Activated naive CD4-positive, alpha-beta T cell treated with anti-CD3 and anti-CD28 coated beads, Interleukin-2, amount 50 U/mL, for 72 hours (primary cell): Measurements from ENCODE around the gene TEX29. TPM values are rescaled to one million over a fixed set of nuclear protein-coding genes. Genes with fewer than 3 reads are reported as not detected.
A peak's percentile ranks its signal among the peaks of the same experiment; 100 is the strongest.

Experiments used
- ATAC-seq, 2 donors: fragments of 150-1000 bp; cut with Tn5 transposase; 2 replicates each; pipeline ENCODE4 v1.10.0; 2021; ENCODE audit warnings: mild to moderate bottlenecking in 2 of 2, moderate library complexity in 2 of 2
- DNase-seq, 2 donors: peaks; one replicate each; pipeline ENCODE4 v3.0.0; 2021 to 2022; ENCODE audit warnings: low spot score in 2 of 2
- H3K27ac Mint-ChIP-seq, 2 donors: one replicate each; pipeline ENCODE4 v1.8.0; 2022; ENCODE audit warnings: mild to moderate bottlenecking in 2 of 2, mixed read lengths in 2 of 2
- H3K36me3 Mint-ChIP-seq, 2 donors: one replicate each; pipeline ENCODE4 v1.8.0; 2022; ENCODE audit warnings: mixed read lengths in 2 of 2
- H3K9me3 Mint-ChIP-seq, 2 donors: one replicate each; pipeline ENCODE4 v1.8.0; 2022; ENCODE audit warnings: mixed read lengths in 2 of 2
- total RNA-seq, 2 donors: library from RNA; stranded (reverse); gene quantifications; one replicate each; pipeline ENCODE4 v1.2.3, GENCODE V29; 2022

TEX29 gene
- total RNA-seq, 2 donors from 2014 or later = 1.5 to 2.0 TPM

GRCh38 chr13:111325941-111326620 is 5.6 kb downstream of the TEX29 start:
- ATAC-seq = no peak
- Mint-ChIP-seq H3K9me3 (no peaks in the 10 kb centered on the region), H3K27ac (no peak overlapping the region), H3K36me3 (no peaks in the 10 kb centered on the region)
- no peak for DNase-seq

GRCh38 chr13:111326621-111326965 is 6.2 kb downstream of the TEX29 start:
- Mint-ChIP-seq H3K36me3 (no peaks in the 10 kb centered on the region), H3K27ac (no peak overlapping the region), H3K9me3 (no peaks in the 10 kb centered on the region)
- DNase-seq = no peak
- ATAC-seq = no peak

- Mint-ChIP-seq H3K36me3 (no peaks in the 10 kb centered on the region), H3K27ac (no peak overlapping the region), H3K9me3 (no peaks in the 10 kb centered on the region)
- DNase-seq = no peak
- peak in 1 of 2 donors; percentile 6 for ATAC-seq
These were observed 6.7 kb downstream of the TEX29 start for GRCh38 chr13:111326981-111327642.

GRCh38 chr13:111327730-111328573 is 7.5 kb downstream of the TEX29 start:
- ATAC-seq (no peak), DNase-seq (no peak)
- peaks cover 0 to 6% of the 10 kb centered on the region in 2 donors for H3K36me3 Mint-ChIP-seq
- no peak overlapping the region for H3K27ac Mint-ChIP-seq
- H3K9me3 Mint-ChIP-seq = peaks cover 0 to 4% of the 10 kb centered on the region in 2 donors

- ATAC-seq (peak in 1 of 2 donors; percentile 8), DNase-seq (no peak)
- H3K36me3 Mint-ChIP-seq = peaks cover 0 to 7% of the 10 kb centered on the region in 2 donors
- H3K9me3 Mint-ChIP-seq = peaks cover 0 to 4% of the 10 kb centered on the region in 2 donors
- no peak overlapping the region for H3K27ac Mint-ChIP-seq
These were observed 8.3 kb downstream of the TEX29 start for GRCh38 chr13:111328574-111329410.

GRCh38 chr13:111329641-111330040 is 9.2 kb downstream of the TEX29 start:
- Mint-ChIP-seq H3K27ac (no peak overlapping the region), H3K36me3 (peaks cover 8 to 11% of the 10 kb centered on the region in 2 donors)
- DNase-seq = no peak

GRCh38 chr13:111330066-111330610 is 9.7 kb downstream of the TEX29 start:
- DNase-seq (no peak), ATAC-seq (no peak)
- Mint-ChIP-seq H3K27ac (no peak overlapping the region), H3K36me3 (peaks cover 9 to 11% of the 10 kb centered on the region in 2 donors), H3K9me3 (peaks cover 4 to 5% of the 10 kb centered on the region in 2 donors)

More at GRCh38 chr13:111329641-111330040, 9.2 kb downstream of the TEX29 start:
- peaks cover 4 to 5% of the 10 kb centered on the region in 2 donors for H3K9me3 Mint-ChIP-seq
- ATAC-seq = no peak

- ATAC-seq (no peak), DNase-seq (no peak)
- no peak overlapping the region for H3K27ac Mint-ChIP-seq
- H3K36me3 Mint-ChIP-seq = peaks cover 17 to 21% of the 10 kb centered on the region in 2 donors
- peaks cover 4 to 5% of the 10 kb centered on the region in 2 donors for H3K9me3 Mint-ChIP-seq
These were observed 14.9 kb downstream of the TEX29 start for GRCh38 chr13:111335298-111335697.

- no peak overlapping the region for H3K27ac Mint-ChIP-seq
These were observed 16.2 kb downstream of the TEX29 start for GRCh38 chr13:111336666-111337065.

GRCh38 chr13:111337206-111337605 is 16.8 kb downstream of the TEX29 start:
- DNase-seq = no peak
- no peak for ATAC-seq
- Mint-ChIP-seq H3K27ac (peak overlapping the region in 1 of 2 donors; percentile 90), H3K36me3 (peaks cover 17 to 21% of the 10 kb centered on the region in 2 donors), H3K9me3 (peaks cover 4 to 5% of the 10 kb centered on the region in 2 donors)

More at GRCh38 chr13:111336666-111337065, 16.2 kb downstream of the TEX29 start:
- Mint-ChIP-seq H3K9me3 (peaks cover 4 to 5% of the 10 kb centered on the region in 2 donors), H3K36me3 (peaks cover 17 to 21% of the 10 kb centered on the region in 2 donors)
- DNase-seq (no peak), ATAC-seq (no peak)

GRCh38 chr13:111337741-111338140 is 17.3 kb downstream of the TEX29 start:
- peak overlapping the region in 1 of 2 donors; percentile 90 for H3K27ac Mint-ChIP-seq
- no peak for DNase-seq
- H3K36me3 Mint-ChIP-seq = peaks cover 17% of the 10 kb centered on the region in 2 donors
- H3K9me3 Mint-ChIP-seq = peaks cover 2 to 5% of the 10 kb centered on the region in 2 donors
- ATAC-seq = no peak

- peaks cover 14 to 17% of the 10 kb centered on the region in 2 donors for H3K36me3 Mint-ChIP-seq
- H3K9me3 Mint-ChIP-seq = peaks cover 0 to 5% of the 10 kb centered on the region in 2 donors
- ATAC-seq (no peak), DNase-seq (no peak)
- no peak overlapping the region for H3K27ac Mint-ChIP-seq
These were observed 18.4 kb downstream of the TEX29 start for GRCh38 chr13:111338841-111339240.

- DNase-seq (no peak), ATAC-seq (no peak)
- Mint-ChIP-seq H3K9me3 (no peaks in the 10 kb centered on the region), H3K27ac (peak overlapping the region in 1 of 2 donors; percentile 85), H3K36me3 (peaks cover 10% of the 10 kb centered on the region in 2 donors)
These were observed 19.1 kb downstream of the TEX29 start for GRCh38 chr13:111339366-111340143.

- DNase-seq = no peak
- ATAC-seq = no peak
- Mint-ChIP-seq H3K27ac (no peak overlapping the region), H3K9me3 (no peaks in the 10 kb centered on the region), H3K36me3 (peaks cover 5 to 8% of the 10 kb centered on the region in 2 donors)
These were observed 21.4 kb downstream of the TEX29 start for GRCh38 chr13:111341886-111342285.

GRCh38 chr13:111342721-111343120 is 22.3 kb downstream of the TEX29 start:
- no peak for DNase-seq
- no peaks in the 10 kb centered on the region for H3K9me3 Mint-ChIP-seq
- H3K27ac Mint-ChIP-seq = no peak overlapping the region
- peaks cover 0 to 8% of the 10 kb centered on the region in 2 donors for H3K36me3 Mint-ChIP-seq
- ATAC-seq = no peak
